ENCODE measurements around the gene C2CD3. TPM values are rescaled to one million over a fixed set of nuclear protein-coding genes. Genes with fewer than 3 reads are reported as not detected.

The C2CD3 gene
- total RNA-seq, 2 experiments from 2014 or later: 23.9 to 28.0 TPM

DNA sequence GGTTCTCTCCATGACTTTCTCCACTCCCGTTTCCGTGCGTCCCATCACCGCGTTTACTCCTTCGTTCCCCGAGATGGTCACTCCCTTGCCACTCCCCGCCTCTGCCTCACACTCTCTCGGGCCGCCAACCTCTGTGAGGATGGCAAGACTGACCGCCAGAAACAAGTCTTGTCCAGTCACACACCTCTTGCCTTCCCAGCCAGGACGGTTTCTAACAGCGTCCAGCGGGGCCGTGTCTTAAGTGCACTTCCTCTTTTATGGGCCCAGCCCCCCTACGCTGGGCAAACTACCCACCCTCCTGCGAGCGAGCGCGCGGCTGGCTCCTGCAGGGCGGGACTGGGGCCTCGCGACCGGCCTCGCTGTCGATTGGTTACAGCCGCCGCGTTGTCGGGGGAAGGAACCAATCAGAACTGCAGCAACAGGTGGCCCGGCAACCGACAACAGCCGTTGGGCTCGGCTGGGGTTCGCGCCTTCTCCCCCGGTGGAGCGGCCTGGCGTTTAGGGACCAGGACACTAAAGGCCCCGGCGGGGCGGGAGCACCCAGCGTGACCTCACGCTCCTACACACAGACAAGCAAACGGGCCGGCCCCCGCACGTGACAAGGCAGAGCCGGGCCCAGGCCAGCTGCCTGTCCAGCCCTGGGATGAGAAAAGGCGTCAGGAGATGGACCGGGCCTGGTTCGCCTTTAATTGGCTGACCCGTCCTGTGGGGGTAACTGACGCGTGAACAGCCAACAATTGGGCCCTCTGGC lies 187.6 kb downstream of the C2CD3 start:
- Mint-ChIP-seq H3K4me3 (peak overlapping the region; percentile 89), H3K36me3 (ENCODE audit: low read depth) (peaks cover 41% of the 10 kb centered on the region), H3K4me1 (peaks cover 60% of the 10 kb centered on the region), H3K27ac (peak overlapping the region; percentile 96), H3K27me3 (no peaks in the 10 kb centered on the region), H3K9me3 (ENCODE audit: low read depth) (no peaks in the 10 kb centered on the region)
- ChIA-PET POLR2A (interaction anchor here (0.6 to 4.5 kb wide), 9 partner anchors 12 to 103 kb away, joined by 3 to 66 read pairs (median 8); no protein-coding TSS in a partner anchor), CTCF (interaction anchor here (0.6 to 1.9 kb wide), 6 partner anchors 10 to 598 kb away, joined by 3 to 5 read pairs (median 3); partner anchors contain the start of gene UCP3)
- intact Hi-C loops (cut with DNase I, micrococcal nuclease): loop anchor here (1.0 to 10.0 kb wide), 15 partner anchors 12 to 762 kb away; partner anchors contain the start of genes C2CD3 (in 2 of the 2), PPME1 (in 2 of the 2), COA4 (in 1 of the 2) and FAM168A (in 1 of the 2)
- DNase-seq (peak; percentile 96), ATAC-seq (peak; percentile 84)

DNA sequence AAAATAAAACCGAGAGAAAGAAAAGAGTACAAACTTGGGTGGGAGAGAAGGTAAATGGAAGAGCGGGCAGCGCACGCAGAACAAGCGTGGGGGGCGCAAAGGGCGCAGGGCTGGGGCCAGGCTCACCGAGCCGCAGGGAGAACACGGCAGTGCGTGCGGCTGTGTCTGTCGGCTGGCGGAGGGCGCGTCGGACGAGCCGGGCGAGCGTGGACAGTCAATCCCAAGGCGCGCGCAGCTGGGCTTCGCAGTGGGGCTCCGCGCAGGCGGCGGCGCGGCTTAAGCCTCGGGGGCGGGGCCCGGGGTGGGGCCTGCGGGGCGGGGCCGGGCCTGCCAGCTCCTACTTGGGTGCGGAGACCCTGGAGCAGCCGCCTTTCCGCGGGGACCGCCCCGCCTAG lies 188.2 kb downstream of the C2CD3 start, which contains the start of gene UCP2:
Gene UCP2, minus strand, starts transcription at position 249 of the 395 bp plus-strand sequence. CDS start 4,465 bp downstream, outside the sequence.
- Mint-ChIP-seq H3K9me3 (ENCODE audit: low read depth) (no peaks in the 10 kb centered on the region), H3K36me3 (ENCODE audit: low read depth) (peaks cover 46% of the 10 kb centered on the region), H3K4me1 (peaks cover 65% of the 10 kb centered on the region), H3K4me3 (peak within 1 kb of the TSS; percentile 89), H3K27ac (peak within 1 kb of the TSS; percentile 96), H3K27me3 (no peaks in the 10 kb centered on the region)
- ChIA-PET CTCF (interaction anchor here (0.6 to 1.9 kb wide), 5 partner anchors 9 to 598 kb away, joined by 3 to 5 read pairs (median 5); partner anchors contain the start of genes C2CD3 and PPME1), POLR2A (interaction anchor here (0.6 to 4.5 kb wide), 9 partner anchors 12 to 188 kb away, joined by 3 to 66 read pairs (median 5); partner anchors contain the start of genes C2CD3 and PPME1)
- intact Hi-C loops (cut with DNase I, micrococcal nuclease): loop anchor here (1.0 to 10.0 kb wide), 9 partner anchors 38 to 762 kb away; partner anchors contain the start of genes C2CD3 (in 1 of the 2), COA4 (in 1 of the 2), FAM168A (in 1 of the 2) and PAAF1 (in 1 of the 2)
- DNase-seq (peak; percentile 92), ATAC-seq (peak; percentile 67)

DNA sequence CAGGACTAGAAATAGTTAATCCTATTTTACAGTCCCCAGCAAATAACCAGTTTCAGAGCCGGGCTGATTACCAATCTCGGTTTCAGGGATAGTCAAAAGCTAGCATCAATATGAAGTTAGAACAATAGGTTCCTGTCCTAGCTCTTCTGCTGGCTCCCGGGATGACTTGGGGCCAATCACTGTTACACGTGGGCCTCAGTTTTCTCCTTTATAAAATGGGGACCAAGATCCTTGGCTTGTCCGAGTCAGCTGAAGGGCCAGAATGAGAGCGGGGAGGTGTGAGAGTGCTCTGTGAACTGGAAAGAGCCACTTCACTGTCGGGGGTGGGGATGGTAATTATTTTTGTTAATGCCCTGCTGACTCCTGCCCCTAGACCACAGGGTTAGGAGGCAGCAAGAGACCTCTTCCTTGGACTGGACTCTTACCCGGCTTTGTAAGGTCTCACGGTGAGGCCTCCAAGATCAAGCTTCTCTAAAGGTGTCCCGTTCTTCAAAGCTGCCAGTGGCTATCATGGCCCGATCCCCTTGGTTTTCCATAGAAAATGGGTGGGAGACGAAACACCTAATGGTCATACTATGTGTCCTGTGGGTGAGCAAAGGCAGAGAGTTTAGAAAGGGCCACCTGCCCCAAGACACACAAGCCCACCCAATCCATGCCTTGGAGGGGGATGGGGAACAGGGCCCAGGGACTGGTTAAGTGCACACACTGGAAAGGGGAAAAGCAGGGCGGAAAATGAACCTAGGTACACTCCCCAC lies 189.6 kb downstream of the C2CD3 start:
- ATAC-seq (no peak), DNase-seq (no peak)
- intact Hi-C loops (cut with DNase I, micrococcal nuclease): loop anchor here (5.0 to 10.0 kb wide), 3 partner anchors 191 to 764 kb away; partner anchors contain the start of genes C2CD3 (in 1 of the 2), PGM2L1 (in 1 of the 2), PPME1 (in 1 of the 2) and RNF169 (in 1 of the 2)
- Mint-ChIP-seq H3K27ac (peak overlapping the region; percentile 95), H3K36me3 (ENCODE audit: low read depth) (peaks cover 60% of the 10 kb centered on the region), H3K4me3 (peak overlapping the region; percentile 89), H3K27me3 (no peaks in the 10 kb centered on the region), H3K4me1 (peaks cover 78% of the 10 kb centered on the region), H3K9me3 (ENCODE audit: low read depth) (no peaks in the 10 kb centered on the region)
- ChIA-PET POLR2A (interaction anchor here (0.5 to 4.5 kb wide), 15 partner anchors 9 to 190 kb away, joined by 3 to 66 read pairs (median 3); partner anchors contain the start of genes C2CD3 and PPME1), CTCF (interaction anchor here (0.6 to 2.1 kb wide), 8 partner anchors 11 to 804 kb away, joined by 3 to 13 read pairs (median 5); partner anchors contain the start of genes C2CD3 and PPME1)

DNA sequence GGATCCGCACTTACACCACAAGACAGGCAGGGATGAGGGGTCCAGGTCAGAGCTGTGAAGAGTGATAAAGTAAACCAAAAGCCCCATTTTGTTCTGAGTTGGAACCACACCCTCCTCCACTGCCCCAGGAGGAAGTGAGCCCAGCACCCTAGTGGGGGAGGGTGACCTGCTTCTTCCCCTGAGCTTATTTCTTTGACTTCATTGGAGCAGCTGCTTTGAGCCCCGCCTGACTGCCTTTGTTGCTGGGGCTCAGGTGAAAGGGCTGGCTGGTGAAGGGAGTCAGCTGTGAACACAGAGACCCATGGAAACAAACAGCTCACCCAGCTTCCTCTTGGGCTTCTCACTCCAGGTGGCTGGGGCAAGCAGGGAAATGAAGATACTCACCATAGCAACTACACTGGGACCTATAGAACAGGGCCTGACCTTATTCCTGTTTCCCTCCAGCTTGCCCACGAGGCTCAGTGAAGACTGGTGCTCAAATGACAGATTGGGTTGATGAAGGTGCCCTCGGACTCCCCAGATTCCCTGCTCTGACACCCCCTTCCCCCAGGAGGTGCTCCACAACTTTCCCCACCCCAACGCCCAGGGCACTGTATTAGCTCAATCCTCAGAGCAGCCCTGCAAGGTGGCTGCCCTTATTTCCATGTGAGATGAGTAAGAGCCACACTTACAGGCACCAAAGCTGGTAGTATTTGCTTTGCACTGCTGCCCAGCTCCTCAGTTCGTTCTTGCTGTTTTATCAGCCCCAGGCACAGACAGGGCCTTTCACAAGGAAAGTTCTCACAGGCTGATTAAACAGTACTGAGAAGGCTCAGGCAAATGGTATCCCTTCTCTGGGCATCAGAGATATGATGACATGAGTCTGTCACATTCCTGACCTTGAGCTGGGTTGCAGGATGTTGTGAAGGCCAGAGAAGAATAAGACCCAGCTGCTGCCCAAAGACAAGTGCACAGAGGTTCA lies 190.5 kb downstream of the C2CD3 start:
- Mint-ChIP-seq H3K4me1 (peaks cover 78% of the 10 kb centered on the region), H3K36me3 (ENCODE audit: low read depth) (peaks cover 68% of the 10 kb centered on the region), H3K4me3 (peak overlapping the region; percentile 89), H3K27ac (peak overlapping the region; percentile 95), H3K9me3 (ENCODE audit: low read depth) (no peaks in the 10 kb centered on the region), H3K27me3 (no peaks in the 10 kb centered on the region)
- CTCF ChIA-PET: interaction anchor here (0.5 to 2.1 kb wide), 12 partner anchors 10 to 327 kb away, joined by 3 to 13 read pairs (median 4); no protein-coding TSS in a partner anchor
- POLR2A ChIA-PET: interaction anchor here (0.5 to 4.5 kb wide), 18 partner anchors 8 to 612 kb away, joined by 3 to 66 read pairs (median 4); partner anchors contain the start of genes PGM2L1 and POLD3
- intact Hi-C loops (cut with DNase I, micrococcal nuclease): loop anchor here (5.0 to 10.0 kb wide), 3 partner anchors 192 to 765 kb away; partner anchors contain the start of genes C2CD3 (in 1 of the 2), PGM2L1 (in 1 of the 2), PPME1 (in 1 of the 2) and RNF169 (in 1 of the 2)
- peak; percentile 82 for DNase-seq
- peak; percentile 45 for ATAC-seq

DNA sequence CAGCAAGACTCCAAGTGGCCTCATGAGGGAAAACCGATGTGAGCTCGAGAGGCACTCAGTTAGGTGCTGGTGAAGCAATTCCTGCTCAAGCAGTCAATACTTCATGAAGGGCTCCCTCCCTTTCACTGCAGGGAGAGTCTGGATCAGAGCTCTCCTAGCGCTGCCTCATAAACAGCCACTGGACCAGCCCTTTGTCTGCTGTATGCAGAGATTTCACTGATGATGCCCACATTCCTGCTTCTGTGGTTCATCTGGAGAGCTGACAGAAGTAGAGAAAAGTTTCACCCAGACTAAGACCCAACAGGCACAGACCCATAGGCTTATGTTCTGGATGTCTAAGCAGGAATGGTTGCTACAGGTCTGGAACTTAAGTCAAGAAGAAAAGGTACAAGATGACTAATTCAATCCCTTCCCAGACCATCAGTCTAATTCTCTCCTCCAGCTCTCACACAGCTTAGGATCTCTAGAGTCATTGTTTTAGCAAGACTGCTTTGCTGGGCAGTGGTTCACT lies 192.2 kb downstream of the C2CD3 start:
- DNase-seq (no peak), ATAC-seq (no peak)
- peak overlapping the region; percentile 24 for H3K4me3 Mint-ChIP-seq
- H3K27ac Mint-ChIP-seq: peak overlapping the region; percentile 95
- intact Hi-C loops (cut with DNase I, micrococcal nuclease): no loop called here
- H3K36me3 Mint-ChIP-seq (ENCODE audit: low read depth): peaks cover 82% of the 10 kb centered on the region
- peaks cover 80% of the 10 kb centered on the region for H3K4me1 Mint-ChIP-seq
- ChIA-PET POLR2A (interaction anchor here (0.6 to 4.5 kb wide), 2 partner anchors 11 to 16 kb away, joined by 3 to 66 read pairs; no protein-coding TSS in a partner anchor), CTCF (interaction anchor here (1.6 kb wide), 1 partner anchor 12 kb away, joined by 10 read pairs; no protein-coding TSS in a partner anchor)
- H3K27me3 Mint-ChIP-seq: no peaks in the 10 kb centered on the region
- no peaks in the 10 kb centered on the region for H3K9me3 Mint-ChIP-seq (ENCODE audit: low read depth)

DNA sequence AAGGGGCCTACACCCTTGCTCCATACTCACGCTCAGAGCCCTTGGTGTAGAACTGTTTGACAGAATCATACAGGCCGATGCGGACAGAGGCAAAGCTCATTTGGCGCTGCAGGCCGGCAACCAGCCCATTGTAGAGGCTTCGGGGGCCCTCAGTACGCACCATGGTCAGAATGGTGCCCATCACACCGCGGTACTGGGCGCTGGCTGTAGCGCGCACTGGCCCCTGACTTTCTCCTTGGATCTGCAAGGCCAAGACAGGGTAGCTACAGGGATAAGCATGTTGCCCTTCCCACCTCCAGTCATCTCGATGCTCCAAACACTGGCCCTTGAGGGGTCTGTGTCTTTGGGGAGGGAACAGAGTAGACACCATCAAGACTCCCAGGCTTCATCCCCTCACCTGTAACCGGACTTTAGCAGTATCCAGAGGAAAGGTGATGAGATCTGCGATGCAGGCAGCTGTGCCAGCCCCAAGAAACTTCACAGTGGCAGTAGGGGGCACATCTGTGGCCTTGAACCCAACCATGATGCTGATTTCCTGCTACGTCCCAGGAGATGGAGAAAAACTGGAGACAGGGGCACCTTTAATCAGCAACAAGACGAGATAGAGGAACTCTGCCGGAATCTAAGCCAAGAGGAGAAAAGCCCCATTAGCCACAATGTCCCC lies 192.8 kb downstream of the C2CD3 start:
- Mint-ChIP-seq H3K27me3 (no peaks in the 10 kb centered on the region), H3K9me3 (ENCODE audit: low read depth) (no peaks in the 10 kb centered on the region), H3K4me1 (peaks cover 83% of the 10 kb centered on the region), H3K4me3 (no peak overlapping the region), H3K27ac (peak overlapping the region; percentile 95), H3K36me3 (ENCODE audit: low read depth) (peaks cover 82% of the 10 kb centered on the region)
- intact Hi-C loops (cut with DNase I, micrococcal nuclease): no loop called here
- ChIA-PET POLR2A (interaction anchor here (0.7 kb wide), 1 partner anchor 61 kb away, joined by 3 read pairs; no protein-coding TSS in a partner anchor), CTCF (interaction anchor here (0.6 kb wide), 1 partner anchor 149 kb away, joined by 4 read pairs; no protein-coding TSS in a partner anchor)
- no peak for ATAC-seq
- DNase-seq: no peak

DNA sequence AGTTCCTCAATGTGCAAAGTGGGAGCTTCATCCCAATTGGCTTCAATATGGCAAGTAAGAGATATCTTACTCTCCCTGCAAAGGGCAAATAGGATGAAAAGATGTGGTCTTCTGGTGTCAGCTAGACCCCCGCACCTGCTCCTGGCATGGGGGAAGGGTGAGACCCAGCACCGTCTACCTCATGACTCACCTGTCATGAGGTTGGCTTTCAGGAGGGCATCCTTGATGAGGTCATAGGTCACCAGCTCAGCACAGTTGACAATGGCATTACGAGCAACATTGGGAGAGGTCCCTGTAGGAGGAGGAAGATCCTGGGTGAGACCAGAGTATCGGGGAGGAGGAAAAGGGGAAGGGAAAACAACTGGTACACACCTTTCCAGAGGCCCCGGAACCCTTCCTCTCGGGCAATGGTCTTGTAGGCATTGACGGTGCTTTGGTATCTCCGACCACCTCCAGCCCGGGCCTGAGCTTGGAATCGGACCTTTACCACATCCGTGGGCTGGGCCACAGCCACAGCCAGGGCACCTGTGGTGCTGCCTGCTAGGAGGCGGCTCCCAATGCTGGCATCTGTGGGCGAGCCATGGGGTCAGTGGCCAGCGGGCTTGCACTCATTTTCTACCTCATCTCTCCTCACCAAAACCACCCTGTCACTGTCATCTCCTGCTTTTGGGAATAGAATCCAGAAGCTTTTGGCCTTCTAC lies 194.2 kb downstream of the C2CD3 start:
- ChIA-PET CTCF (interaction anchor here (0.6 to 1.0 kb wide), 4 partner anchors 10 to 1606 kb away, joined by 3 to 4 read pairs (median 4); no protein-coding TSS in a partner anchor), POLR2A (interaction anchor here (0.7 to 1.0 kb wide), 4 partner anchors 15 to 35 kb away, joined by 3 to 8 read pairs (median 3); no protein-coding TSS in a partner anchor)
- no peaks in the 10 kb centered on the region for H3K9me3 Mint-ChIP-seq (ENCODE audit: low read depth)
- no peak overlapping the region for H3K4me3 Mint-ChIP-seq
- DNase-seq: no peak
- H3K27ac Mint-ChIP-seq: peak overlapping the region; percentile 66
- H3K27me3 Mint-ChIP-seq: no peaks in the 10 kb centered on the region
- peaks cover 95% of the 10 kb centered on the region for H3K4me1 Mint-ChIP-seq
- ATAC-seq: no peak
- H3K36me3 Mint-ChIP-seq (ENCODE audit: low read depth): peaks cover 73% of the 10 kb centered on the region
- intact Hi-C loops (cut with DNase I, micrococcal nuclease): no loop called here

DNA sequence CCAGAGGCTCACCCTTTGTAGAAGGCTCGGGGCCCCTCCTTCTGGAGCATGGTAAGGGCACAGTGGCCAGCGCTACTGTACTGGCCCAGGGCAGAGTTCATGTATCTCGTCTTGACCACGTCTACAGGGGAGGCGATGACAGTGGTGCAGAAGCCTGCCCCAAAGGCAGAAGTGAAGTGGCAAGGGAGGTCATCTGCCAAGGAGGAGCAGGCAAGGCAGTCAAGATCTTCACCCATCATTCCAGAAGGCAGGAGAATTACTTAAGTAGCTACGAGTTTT lies 195.4 kb downstream of the C2CD3 start:
- Mint-ChIP-seq H3K27ac (peak overlapping the region; percentile 75), H3K9me3 (ENCODE audit: low read depth) (no peaks in the 10 kb centered on the region), H3K4me1 (peaks cover 94% of the 10 kb centered on the region), H3K4me3 (no peak overlapping the region), H3K36me3 (ENCODE audit: low read depth) (peaks cover 61% of the 10 kb centered on the region), H3K27me3 (no peaks in the 10 kb centered on the region)
- no peak for DNase-seq
- intact Hi-C loops (cut with DNase I, micrococcal nuclease): no loop called here
- POLR2A ChIA-PET: interaction anchor here (0.9 to 1.0 kb wide), 4 partner anchors 19 to 36 kb away, joined by 3 to 8 read pairs (median 3); no protein-coding TSS in a partner anchor
- no peak for ATAC-seq
- CTCF ChIA-PET: interaction anchor here (1.0 kb wide), 1 partner anchor 9 kb away, joined by 4 read pairs; no protein-coding TSS in a partner anchor

All from activated CD4-positive, alpha-beta T cell treated with anti-CD3 and anti-CD28 coated beads for 36 hours (primary cell).